Stimulated activated CD8-positive, alpha-beta memory T cell treated with anti-CD3 and anti-CD28 coated beads, Interleukin-12 subunit alpha, Interleukin-12 subunit beta, amount 100 ng/mL, for 1 hour (primary cell): ENCODE measurements around the gene LEKR1.

Experiments used
- DNase-seq: peaks from one replicate; pipeline ENCODE4 v3.0.0-alpha.2; 2020; ENCODE audit warnings: low read depth

LEKR1 gene

DNA sequence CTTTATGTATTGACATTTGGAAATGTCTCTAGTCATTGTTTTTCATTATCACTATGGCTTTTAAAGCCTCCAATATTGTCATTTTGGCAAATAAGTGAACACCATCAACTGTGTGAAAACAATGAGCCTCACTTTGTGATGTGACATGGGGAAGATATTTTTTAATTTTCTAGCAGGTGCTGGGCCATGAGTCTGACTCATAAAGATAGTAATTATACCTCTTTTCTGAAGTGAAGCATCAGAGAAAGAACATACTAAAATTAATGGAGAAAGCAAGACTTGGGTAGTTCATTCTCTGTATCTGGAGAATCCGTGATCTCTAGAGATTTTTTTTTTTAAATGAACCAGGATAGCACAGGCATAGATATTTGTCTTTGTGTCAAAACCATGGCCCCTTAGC is 233.0 kb downstream of the LEKR1 start:
- no peak for DNase-seq

DNA sequence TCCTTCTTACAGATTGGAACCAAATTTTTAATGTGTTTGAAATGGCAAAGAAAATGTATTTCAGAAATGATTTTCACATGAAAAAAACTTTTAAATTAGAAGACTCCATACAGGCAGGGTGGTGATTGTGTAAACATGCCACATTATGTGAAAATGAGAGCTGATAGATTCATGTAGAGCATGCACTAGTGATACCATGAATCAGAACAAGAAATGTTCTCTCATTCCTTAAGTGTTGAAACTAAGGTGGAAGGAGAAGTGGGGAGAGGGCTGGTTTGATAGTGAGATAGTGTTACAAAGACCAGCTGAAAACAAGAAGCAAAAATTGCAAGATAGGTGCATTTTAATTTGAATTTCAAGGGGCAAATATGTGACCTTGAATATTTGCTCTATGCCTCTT is 233.5 kb downstream of the LEKR1 start:
- no peak for DNase-seq

DNA sequence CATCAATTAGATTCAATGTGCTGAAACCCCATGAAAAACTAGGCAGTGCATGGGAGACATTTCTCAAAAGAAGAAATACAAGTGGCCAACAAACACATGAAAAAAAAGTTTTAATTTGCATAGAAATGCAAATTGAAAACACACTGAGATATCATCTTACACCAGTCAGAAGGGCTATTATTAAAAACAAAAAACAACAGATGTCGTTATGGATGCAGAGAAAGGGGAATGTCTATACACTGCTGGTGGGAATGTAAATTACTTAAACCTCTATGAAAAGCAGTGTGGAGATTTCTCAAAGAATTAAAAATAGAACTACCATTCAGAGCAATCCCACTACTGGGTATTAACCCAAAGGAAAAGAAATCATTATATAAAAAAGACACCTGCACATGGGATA is 235.1 kb downstream of the LEKR1 start:
- no peak for DNase-seq

DNA sequence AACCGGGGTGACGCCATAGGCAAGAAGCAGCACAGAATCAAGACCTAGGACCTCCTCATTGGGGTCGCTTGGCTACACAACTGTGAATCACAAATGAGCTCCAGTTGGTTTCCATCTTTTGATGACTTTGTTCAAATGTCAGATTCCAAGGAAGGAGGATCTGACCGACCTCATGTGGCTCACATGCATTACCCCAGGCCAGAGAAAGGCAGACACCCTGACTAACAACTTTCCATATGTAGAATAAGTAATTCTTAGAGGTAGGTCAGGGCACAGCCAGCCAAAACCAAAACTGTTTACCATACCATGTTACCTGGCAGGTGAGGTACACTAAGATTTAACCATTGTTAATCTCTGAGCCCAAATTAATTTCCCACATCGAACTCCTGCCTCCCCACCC is 237.3 kb downstream of the LEKR1 start:
- DNase-seq, result no peak

DNA sequence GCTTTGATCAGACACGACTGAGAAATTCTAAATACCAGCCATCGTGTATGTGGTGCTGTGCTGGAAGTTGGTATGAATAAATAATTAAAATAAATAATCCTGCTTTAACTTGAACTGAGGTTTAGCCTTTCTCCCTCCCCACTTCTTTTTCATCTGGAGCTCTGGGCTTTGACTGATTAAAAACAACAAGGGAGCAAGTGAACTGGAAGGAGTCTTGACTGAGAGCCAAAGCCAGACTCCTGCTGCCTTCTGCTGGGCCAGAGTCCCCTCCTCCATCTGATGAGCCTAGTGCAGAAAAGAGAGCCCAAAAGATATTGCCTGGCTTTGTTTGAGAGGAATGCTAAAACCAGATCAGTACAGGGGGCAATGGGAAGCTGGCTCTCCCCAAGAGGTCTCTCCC is 237.8 kb downstream of the LEKR1 start:
- DNase-seq, result no peak

DNA sequence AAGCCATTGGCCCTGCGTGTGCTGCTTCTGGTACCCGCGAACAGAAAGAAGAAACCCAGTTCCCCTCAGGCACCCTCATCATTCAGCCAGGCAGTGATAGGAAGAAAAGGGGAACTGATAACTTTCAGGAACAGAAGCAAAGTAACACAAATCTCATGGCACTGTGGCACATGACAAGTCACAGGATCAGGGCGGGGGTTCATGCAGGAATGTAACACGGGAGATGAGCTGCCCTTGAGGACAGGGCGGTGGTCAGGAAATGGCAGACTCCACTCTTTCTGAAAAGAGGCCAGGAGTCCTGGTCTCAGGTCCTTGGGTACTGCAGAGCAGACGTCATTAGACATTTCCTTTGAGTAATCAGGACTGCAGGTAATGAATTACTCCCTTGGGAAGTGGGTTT is 238.2 kb downstream of the LEKR1 start:
- DNase-seq, result no peak

DNA sequence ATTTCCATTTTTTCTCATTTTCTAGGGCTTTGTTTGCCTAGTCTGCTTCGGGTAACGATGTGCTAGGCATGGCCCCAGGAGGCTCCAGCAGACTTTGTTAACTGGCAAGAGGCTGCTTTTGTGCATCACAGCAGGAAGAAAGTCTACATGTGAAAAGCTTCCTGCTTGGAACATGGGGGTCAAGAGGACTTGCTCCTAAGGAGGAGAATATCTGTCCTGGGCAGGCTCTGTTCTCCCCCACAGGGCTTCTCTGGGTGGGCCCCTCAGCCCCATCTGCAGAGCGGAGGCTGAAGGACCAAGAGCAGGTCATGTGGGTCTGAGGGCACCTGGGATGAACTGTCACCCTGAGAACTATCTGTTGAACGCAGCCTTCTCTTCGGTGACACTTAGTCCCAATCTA is 239.0 kb downstream of the LEKR1 start:
- DNase-seq, result no peak

DNA sequence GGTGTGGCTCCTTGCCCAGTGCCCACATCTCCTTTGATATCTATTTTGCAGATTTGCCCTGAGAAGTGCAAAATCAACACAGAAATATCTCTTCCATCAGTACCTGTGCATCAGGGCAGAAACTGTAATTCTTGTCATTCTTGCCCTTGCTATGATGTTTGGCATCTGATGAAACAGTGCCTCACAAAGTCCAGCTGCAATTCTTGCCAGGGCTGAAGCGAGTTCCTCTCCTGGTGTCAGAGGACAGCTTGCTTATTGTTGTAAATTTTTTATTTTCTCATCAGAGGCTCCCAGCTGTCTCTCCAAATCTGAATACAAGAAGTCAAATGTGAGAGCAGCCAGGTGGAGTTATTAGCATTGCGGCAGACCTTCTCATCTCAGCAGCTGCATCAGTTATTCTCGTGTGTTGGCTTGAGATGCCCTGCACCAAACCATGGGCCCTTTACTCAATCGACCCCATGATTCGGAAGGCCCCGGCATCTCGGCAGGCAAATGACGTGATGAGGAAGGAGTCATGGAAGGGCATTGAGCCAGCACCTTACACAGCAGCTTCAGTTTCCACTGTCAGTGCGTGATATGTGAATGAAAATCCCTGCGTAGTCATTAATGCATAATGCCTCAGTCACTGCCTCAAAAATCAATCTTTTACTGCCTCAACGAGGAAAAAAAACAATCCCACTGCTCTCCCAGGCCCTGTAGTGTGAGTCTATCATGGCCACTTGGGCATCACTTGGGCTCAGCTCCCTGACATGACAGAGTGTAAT is 240.4 kb downstream of the LEKR1 start:
- no peak for DNase-seq

DNA sequence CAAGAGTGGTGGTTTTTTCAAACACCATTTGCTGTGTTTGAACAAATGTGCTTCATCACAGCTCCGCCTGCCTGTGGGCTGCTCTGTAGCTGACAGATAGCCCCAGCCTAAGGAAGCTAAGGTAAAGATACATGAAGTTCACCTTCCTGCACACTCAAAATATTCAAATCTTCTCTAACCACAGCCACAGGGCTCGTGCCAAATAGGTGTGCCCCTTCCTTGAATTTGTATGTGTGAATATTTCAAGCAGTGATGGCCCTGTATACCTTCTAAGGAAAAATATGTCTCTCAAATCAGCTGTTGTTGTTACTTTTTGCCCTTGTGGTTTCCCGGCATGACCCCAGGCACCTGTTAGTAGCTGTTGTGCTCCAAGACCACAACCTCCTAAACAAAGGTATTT is 241.0 kb downstream of the LEKR1 start:
- no peak for DNase-seq

DNA sequence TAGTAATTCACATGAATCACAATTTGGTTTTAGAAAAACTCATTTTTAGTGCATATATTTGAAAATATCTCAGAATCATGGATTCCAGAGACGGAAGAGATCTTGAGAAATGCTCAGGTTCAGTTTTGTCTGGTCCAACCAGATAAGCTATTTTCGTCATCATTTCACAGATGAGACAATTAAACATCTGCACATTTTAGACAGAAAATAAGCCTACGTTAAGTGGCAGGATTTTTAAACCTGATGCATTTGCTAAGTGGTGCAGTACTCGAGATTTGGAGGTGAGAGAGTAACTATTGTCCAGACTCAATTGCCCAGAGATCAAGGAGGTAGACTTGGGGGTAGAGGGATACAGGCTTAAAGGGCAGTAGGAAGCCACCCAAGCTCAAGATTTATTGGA is 243.3 kb downstream of the LEKR1 start:
- DNase-seq, result no peak

DNA sequence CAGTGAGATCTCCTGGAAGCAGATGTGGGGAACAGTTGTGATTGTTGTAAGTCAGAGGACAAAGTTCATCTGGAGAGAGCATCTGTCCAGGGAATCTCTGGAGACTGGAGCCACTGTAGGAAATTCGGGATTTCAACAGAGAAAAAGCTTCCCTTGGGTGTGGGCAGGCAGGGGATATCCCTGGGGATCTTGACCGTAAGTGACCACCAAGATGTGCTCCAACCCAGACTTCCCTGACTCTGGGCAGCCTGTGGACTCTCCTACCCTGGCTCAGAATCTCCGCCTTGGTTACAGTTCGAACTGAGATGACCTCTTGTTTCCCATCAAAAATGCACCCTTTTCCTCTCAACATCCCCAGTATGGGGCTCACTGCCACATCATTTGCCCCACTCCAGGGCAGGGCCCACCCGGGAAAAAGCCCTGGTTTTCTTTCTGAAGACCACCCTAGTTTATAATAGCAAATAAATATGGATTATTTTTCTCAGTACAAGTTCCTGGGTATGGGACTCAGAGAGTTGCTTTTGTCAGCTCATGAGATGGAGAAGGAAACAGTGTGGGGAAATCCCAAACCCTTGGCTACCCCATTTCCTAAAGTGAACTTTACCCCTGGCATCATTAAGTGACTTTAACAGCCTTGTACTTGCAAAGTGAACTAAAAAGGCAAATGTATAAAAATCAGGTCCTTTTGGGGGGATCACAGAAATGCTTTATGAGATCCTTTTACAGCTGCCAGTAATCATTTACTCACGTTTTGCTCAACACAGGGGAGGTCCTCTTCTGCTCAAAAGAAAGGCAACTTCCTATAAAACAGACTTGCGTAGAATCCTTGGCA is 243.9 kb downstream of the LEKR1 start:
- DNase-seq, result no peak

DNA sequence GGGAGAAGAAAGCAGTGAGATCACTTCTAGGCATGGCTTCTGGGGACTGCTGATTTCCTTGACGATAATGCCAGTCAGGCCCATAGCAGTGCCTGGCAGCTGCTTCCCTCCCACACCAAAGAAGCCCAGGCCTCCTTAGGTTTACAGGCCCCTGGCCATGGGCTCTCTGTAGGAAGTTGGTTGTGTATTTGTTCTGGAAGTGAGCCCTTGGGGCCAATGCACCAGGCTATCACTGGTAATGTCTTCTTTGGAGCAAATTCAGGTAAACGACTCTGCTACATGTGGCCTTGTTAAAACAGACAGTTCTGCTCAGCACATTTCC is 244.5 kb downstream of the LEKR1 start:
- no peak for DNase-seq

DNA sequence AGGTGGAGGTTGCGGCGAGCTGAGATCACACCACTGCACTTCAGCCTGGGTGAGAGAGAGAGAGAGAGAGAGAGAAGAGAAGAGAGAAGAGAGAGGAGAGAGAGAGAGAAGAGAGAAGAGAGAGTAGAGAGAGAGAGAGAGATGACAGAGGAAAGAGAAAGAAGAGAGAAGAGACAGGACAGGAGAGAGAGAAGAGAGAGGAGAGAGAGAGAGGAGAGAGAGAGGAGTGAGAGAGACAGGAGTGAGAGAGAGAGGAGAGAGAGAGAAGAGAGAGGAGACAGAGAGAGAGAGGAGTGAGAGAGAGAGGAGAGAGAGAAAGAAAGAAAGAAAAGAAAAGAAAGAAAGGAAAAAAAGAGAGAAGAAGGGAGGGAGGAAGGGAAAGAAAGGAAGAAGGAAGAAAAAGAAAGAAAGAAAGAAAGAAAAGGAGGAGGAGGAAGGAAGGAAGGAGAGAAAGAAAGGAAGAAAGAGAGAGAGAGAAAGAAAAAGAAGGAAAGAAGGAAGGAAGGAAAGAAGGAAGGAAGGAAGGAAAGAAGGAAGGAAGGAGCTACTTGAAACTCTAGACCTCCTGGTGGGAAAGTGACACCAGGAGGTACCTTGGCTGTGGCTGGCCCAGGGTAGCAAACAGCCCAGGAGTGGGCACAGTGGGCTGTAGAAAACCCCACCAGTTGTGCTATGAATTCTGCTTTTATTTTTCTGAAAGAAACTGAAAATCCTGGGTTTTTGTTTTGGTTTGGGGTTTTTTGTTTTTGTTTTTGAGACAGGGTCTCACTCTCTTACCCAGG is 245.8 kb downstream of the LEKR1 start:
- DNase-seq, result no peak

DNA sequence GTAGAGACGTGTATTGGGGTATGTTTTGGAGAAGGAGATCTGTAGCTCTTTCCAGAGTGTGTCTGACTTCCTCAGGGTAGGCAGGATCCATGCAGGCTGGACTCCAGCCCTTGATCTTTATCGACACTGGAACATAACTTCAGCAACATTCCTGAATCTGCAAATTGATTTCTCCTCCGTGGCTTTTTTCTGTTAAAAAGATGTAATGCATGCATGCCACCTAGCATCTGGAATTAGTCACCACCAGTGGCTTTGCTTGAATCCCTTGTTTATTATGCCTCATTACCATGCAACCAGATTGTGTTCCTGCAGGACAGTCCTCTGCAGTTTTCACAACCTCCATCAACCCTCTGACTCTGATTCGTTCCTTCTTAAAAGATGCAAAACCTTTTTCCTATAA is 247.7 kb downstream of the LEKR1 start:
- no peak for DNase-seq

DNA sequence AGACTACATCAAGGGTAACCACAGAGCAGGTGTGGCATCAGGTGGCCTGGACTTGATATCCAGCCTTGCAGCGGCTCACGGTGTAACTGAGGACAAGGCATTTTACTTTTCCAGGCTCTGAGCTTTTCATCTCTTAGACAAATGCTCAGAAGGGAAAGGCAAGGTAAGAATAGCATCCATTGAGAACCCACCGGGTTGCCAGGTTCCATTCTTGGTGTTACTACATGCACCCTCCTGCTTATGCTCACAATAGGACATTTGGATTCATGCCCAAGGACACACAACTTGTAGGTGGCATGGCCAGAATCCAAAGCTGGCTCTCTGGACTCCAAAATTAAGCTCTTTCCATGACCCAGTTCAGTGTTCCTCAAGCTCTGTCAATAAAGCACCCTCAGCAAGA is 248.3 kb downstream of the LEKR1 start:
- no peak for DNase-seq

DNA sequence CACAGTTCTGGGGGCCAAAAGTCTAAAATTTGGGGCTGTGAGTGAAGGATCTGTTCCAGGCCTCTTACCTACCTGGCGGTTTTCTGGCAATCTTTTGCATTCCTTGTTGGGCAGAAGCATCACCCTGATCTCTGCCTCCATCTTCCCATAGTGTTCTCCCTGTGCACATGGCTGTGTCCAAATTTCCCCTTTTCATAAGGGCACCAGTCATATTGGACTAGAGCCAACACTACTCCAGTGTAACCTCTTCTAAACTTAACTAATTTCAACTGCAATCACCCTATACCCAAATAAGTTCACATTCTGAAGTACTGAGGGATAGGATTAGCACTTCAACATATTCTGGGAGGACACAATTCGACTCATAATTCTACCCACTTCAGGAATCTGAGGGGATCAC is 248.8 kb downstream of the LEKR1 start:
- DNase-seq, result no peak

DNA sequence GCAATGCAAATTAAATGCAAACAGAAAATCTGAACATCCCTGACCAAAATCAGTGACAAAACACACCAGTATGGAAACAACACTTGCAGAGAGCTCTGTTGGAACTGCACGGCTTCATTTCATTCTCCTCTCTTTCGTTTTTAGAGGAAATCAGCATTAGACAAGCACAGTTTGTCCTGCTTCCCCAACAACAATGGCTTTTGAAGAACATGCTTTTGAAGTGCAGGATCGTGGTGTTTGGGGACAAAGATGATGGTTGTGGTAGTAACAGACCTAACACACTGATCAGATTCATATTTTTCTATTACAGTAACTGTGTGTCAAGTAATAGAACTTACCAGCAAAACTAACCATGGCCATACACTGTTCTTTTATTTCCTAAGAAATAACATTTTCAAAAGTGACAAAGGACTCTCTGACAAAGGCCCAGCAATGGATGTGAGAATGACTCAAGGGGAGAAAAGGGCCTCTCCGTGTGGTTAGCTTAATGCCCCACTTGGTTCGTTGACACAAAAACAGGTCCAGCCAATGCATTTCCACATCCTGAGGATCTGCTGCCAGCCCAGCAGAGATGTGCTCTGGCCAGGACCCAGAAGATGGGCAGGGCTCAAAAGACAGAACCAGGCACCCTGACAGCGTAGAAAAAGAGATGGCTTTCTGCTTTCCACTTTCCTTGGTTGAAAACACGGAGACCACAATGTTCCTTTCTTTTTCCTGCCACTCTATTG is 249.7 kb downstream of the LEKR1 start:
- DNase-seq, result no peak

DNA sequence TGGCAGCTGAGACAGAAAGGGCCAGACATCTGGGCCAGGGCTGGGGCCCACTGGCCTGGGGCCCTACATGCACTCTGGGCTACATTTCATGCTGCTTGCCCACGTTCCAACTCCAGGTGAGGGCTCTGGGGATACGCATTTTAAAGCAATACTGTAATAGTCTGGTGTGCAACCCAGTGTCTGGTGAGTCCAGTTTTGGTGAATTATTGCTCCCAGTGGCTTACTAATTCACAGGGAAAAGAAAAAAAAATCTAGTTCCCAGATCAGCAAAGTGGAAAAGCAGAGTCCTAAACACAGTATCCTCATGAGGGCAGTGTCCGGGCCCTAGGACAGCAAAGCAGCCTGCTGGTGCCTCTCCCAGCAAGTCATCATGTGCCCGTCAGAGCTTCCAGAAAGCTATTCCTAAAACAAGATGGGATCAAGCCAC is 251.4 kb downstream of the LEKR1 start:
- DNase-seq, result no peak

DNA sequence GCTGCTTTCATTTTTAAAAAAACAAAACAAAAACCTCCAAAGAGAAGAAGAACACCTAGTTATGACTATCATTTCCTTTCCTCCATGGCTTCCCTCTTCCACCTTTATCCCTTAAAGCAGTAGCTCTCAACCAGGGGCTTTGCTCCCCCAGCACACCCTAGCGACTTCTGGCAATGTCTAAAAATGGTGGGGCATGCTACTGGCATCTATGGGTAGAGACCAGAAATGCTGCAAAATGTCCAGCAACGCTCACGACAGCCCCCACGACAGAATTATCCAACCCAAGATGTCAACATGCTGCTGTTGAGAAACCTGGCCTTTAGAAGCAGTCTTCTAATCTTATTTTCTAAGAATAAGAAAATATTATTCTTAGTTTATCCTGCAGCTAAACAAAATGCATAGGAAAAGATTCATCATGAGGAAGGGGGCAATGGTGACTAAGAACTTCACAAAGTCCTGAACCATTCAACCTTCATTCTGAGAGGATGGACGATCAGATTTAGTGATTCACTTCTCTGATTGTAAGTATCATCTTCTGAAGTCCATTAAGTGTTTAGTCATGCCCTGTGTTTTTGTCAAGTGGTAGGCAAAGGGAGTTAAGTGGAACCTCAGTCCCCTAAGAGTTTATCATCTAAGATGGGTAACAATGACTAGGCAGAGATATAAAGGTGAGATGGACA is 252.1 kb downstream of the LEKR1 start:
- DNase-seq, result no peak

DNA sequence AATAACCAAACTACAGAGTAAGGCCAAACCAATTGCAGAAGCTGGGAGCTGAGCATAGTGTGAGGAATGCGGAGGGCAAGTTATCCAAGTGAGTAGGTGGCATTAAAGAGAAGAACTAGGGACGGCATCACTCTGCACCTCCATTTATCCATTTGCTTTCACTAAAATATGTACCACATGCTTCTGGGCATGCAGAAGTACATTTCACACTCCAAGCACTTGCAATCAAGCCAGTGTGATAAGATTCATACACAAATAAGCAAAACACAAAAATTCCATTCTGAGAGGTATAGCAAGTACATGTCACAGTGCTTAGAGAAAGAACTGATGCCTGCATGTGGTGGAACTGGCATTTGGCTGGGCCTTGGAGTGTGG is 252.6 kb downstream of the LEKR1 start:
- DNase-seq, result no peak

DNA sequence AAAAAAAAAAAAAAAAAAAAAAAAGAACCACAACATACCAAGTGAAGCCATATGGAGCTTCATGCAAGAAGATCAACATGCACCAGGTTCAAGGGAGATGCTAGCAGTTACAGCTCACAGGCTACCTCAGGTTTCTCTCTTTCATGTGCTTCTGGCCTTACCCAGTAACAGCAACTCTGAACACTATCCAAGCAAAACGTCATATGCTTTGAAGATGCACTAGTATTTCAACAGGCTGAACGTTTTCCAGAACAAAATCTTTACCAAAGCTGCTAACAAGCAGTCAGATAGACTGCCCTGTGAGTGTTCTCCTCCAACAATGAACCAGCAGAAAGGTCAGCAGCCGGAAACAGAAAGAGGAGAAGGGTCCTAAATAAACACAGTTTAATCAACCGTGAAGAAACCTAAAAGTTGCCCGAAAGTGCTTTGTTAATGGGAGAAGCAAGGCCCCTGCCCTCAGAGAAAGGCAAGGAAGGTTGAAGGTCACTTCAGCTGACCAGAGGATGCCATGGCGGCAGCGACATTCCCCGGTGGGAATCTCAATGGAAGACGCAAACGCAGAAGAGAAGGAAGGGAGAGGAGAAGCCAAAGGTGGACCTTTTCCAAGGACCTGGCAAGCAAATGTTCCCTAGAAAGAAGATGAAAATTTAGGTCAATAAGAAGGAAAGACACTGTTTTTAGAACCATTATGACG is 253.7 kb downstream of the LEKR1 start:
- no peak for DNase-seq
